Measurements from ENCODE around the gene GRK4.

The GRK4 gene

DNA sequence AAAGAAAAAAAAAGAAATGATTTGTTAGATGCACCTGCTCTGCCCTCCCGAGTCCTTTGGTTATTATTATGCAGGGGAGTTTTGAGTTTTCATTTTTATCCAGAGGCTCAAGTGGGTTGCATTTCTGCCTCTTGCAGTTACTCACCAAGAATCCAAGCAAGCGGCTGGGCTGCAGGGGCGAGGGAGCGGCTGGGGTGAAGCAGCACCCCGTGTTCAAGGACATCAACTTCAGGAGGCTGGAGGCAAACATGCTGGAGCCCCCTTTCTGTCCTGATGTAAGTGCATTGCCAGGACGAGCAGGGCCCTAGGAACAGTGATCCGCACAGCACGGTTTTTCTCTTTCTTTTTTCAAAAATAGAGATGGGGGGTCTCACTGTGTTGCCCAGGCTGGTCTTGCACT, 71.9 kb downstream of the GRK4 start:
- DNase-seq (ENCODE audit: insufficient read length, low spot score): no peak
- no peak for TF ChIP-seq SPI1 (IDR thresholded peaks at IDR 0.05; ENCODE audit: low read depth, low read length)
- TF ChIP-seq POU2F2 (IDR thresholded peaks at IDR 0.05; ENCODE audit: low read depth, low read length): no peak
- TF ChIP-seq POLR2AphosphoS5 (IDR thresholded peaks at IDR 0.05; ENCODE audit: low read depth, low read length): no peak
- no peak for TF ChIP-seq TAF1 (IDR thresholded peaks at IDR 0.05; ENCODE audit: low read depth, low read length)
- TF ChIP-seq POLR2A (IDR thresholded peaks at IDR 0.05; ENCODE audit: low read depth, low read length): no peak
- TF ChIP-seq PAX5 (IDR thresholded peaks at IDR 0.05; ENCODE audit: insufficient read depth, low read length, severe bottlenecking): no peak
- no peak for FAIRE-seq

DNA sequence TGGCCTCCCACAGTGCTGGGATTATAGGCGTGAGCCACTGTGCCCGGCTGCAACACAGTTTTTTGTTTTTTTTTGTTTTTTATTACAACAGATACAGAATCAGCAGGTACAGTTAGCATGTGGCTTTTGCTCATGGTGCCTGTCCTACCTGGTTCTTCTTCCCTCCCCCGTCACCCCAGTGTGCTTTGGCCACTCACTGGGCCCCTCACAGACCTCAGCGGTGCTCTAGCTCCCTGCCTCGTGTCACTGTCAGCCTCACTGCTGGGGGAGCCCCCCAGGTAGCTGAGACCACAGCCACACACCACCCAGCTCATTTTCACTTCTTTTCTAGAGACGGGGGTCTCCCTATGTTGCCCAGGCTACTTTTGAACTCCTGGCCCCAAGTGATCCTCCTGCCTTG, 72.3 kb downstream of the GRK4 start:
- FAIRE-seq (peak; percentile 9), DNase-seq (ENCODE audit: insufficient read length, low spot score) (no peak)
- TF ChIP-seq SPI1 (IDR thresholded peaks at IDR 0.05; ENCODE audit: low read depth, low read length): no peak
- TF ChIP-seq POU2F2 (IDR thresholded peaks at IDR 0.05; ENCODE audit: low read depth, low read length): no peak
- no peak for TF ChIP-seq TAF1 (IDR thresholded peaks at IDR 0.05; ENCODE audit: low read depth, low read length)
- no peak for TF ChIP-seq POLR2A (IDR thresholded peaks at IDR 0.05; ENCODE audit: low read depth, low read length)
- TF ChIP-seq PAX5 (IDR thresholded peaks at IDR 0.05; ENCODE audit: insufficient read depth, low read length, severe bottlenecking): no peak
- TF ChIP-seq POLR2AphosphoS5 (IDR thresholded peaks at IDR 0.05; ENCODE audit: low read depth, low read length): no peak

DNA sequence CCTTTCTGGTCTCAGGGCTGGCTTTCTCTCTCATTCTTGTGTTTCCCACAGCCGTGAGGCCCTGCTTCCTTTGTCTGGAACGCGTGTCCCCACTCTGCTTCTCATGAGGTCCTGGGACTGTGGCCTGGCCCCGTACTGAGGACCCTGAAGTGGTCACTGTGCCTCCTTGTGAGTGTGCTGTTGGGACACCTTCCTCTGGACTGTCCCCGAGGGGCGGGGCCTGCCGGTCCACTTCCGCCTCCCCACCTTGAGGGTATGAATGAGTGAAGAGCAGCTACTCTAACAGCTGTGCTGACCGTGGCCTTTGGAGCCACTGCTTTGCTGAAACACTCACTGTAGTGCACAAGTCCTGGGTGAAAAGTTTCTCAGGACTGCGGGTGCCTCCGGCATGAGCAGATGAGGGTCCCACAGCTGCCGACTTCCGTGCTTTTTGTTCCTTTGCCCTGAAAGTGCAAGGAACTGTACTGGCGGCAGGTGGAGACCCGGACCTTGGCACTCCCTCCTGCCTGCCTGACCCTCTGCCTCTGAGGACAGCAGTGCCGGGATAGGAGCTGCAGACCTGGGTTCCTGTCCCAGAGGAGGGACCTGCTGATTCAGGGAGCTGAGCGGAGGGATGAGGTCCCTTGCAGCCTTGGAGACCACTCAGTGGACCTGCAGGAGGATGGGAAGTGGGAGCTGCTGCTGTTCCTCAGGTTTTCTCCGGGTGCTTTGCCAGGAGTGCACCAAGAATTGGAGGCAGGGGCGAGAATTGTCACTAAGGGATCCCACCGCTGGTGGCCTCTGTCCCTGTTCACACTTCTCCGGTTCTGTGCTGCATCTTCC, 73.0 kb downstream of the GRK4 start:
- TF ChIP-seq POLR2AphosphoS5 (IDR thresholded peaks at IDR 0.05; ENCODE audit: low read depth, low read length): no peak
- no peak for TF ChIP-seq POLR2A (IDR thresholded peaks at IDR 0.05; ENCODE audit: low read depth, low read length)
- TF ChIP-seq TAF1 (IDR thresholded peaks at IDR 0.05; ENCODE audit: low read depth, low read length): no peak
- FAIRE-seq: peak; percentile 5
- no peak for DNase-seq (ENCODE audit: insufficient read length, low spot score)

DNA sequence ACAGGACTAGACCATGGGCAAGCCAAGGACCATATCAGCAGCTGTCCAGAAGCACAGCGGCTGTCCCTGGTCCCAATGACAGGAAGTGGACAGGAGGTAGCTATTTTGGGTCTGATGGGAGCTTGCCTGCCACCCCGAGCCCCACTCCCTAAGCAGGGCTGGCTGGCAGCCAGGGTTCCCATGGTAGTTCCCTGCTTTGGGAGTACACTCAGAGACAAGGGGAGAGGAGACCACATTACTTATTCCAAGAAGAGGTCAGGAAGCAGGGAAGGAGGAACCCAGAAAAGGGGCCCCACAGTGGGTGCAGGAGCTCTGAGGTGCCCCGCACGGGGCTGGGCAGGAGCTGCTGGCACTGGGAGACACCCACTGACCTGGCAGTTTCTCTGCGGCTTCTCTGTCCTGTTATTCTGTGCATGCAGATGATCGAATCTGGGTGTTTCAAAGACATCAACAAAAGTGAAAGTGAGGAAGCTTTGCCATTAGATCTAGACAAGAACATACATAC, 74.6 kb downstream of the GRK4 start:
- TF ChIP-seq POLR2A (IDR thresholded peaks at IDR 0.05; ENCODE audit: low read depth, low read length) (no peak), SPI1 (IDR thresholded peaks at IDR 0.05; ENCODE audit: low read depth, low read length) (no peak), POU2F2 (IDR thresholded peaks at IDR 0.05; ENCODE audit: low read depth, low read length) (no peak), TAF1 (IDR thresholded peaks at IDR 0.05; ENCODE audit: low read depth, low read length) (no peak), POLR2AphosphoS5 (IDR thresholded peaks at IDR 0.05; ENCODE audit: low read depth, low read length) (no peak)
- no peak for DNase-seq (ENCODE audit: insufficient read length, low spot score)
- FAIRE-seq: peak; percentile 85

GRCh38 chr4:3039706-3040366, 76.5 kb downstream of the GRK4 start:
- no peak for DNase-seq (ENCODE audit: insufficient read length, low spot score)
- no peak for FAIRE-seq
- TF ChIP-seq POLR2A (IDR thresholded peaks at IDR 0.05; ENCODE audit: low read depth, low read length) (no peak), TAF1 (IDR thresholded peaks at IDR 0.05; ENCODE audit: low read depth, low read length) (no peak), POU2F2 (IDR thresholded peaks at IDR 0.05; ENCODE audit: low read depth, low read length) (no peak), PAX5 (IDR thresholded peaks at IDR 0.05; ENCODE audit: insufficient read depth, low read length, severe bottlenecking) (no peak), POLR2AphosphoS5 (IDR thresholded peaks at IDR 0.05; ENCODE audit: low read depth, low read length) (no peak), SPI1 (IDR thresholded peaks at IDR 0.05; ENCODE audit: low read depth, low read length) (no peak)

DNA sequence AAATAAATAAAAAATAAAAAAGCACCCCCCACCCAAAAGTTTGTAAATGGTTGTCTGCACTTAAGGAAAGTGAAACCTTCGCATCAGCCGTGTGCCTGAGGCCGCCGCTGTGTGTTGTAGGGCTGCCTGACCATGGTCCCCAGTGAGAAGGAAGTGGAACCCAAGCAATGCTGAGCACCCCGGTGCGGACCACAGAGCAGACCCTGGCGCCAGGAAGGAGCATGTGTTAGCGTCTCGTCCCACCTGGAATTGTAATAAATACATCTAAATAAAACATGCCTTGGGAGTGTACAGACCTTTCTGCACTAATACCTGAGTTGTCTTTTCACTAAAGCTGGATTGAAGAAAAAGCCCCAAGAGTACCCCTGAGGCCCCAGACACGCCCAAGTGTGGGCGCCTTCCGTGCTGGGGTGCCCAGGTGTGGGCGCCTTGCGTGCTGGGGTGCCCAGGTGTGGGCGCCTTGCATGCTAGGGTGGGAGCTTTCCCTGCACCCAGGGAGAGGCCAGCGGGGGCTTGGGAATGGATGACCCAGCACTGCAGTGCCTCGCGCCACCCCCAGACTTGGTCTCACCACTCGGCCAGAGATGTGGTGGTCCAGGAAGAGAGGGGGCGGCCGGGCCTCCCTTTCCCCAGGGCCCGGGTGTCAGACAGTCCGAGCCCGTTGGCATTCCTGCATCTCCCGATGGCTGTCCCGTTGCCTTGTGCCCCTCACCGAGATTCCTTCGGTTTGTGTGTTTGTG, 77.3 kb downstream of the GRK4 start:
- peak; percentile 84 for TF ChIP-seq SPI1 (IDR thresholded peaks at IDR 0.05; ENCODE audit: low read depth, low read length)
- TF ChIP-seq PAX5 (IDR thresholded peaks at IDR 0.05; ENCODE audit: insufficient read depth, low read length, severe bottlenecking): no peak
- no peak; the same call in 1 of the 2 replicates for TF ChIP-seq POU2F2 (IDR thresholded peaks at IDR 0.05; ENCODE audit: low read depth, low read length)
- TF ChIP-seq TAF1 (IDR thresholded peaks at IDR 0.05; ENCODE audit: low read depth, low read length): no peak
- 0 out of 2 replicates have a peak, but pooled peaks have one; percentile 38 for TF ChIP-seq POLR2AphosphoS5 (IDR thresholded peaks at IDR 0.05; ENCODE audit: low read depth, low read length)
- TF ChIP-seq POLR2A (IDR thresholded peaks at IDR 0.05; ENCODE audit: low read depth, low read length): peak; percentile 58; the same call in 1 of the 2 replicates
- DNase-seq (ENCODE audit: insufficient read length, low spot score): no peak

DNA sequence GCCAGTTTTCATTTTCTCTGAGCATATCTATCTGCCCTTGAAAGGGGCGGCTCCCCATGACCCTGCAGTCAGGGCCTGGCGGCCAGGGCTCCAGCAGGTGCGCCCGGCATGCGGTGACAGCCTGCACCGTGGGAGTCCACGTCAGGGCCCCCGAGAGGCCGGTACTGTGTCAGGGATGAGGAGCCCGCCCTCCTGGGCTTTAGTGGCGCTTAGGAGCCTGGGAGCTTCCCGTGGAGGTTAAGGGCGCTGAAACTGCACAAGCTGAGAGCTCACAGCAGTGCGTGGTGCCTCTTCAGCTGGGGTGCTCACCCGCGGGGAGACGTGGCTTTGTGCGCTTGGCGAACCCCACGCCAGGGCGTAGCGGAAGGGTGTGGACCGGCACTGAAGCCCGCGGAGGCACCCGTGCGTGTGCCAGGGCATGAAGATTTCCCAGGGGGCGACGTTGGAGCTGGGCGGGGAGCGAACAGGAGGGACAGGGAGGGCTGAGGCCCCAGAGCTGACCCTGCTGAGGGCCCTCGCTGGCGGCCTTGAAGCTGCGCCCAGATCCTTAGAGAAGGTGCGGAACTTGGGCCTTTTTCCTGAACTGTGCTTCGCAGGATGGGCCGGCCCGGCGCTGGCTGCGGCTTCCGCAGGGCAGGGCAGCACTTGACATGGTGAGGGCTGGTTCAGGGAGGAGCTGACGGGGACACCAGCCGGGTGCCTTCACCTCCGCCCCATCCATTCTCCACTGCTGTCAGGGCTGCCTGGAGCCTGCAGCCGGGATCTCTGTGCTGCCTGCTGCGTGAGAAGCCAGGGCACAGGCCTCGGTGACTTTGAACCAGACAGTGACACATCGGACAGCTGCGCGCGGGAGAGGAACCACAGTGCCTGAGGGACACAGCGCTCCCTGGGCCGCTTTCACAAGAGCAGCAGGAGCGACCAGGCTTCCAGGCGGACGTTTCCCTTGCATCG, 78.1 kb downstream of the GRK4 start:
- DNase-seq (ENCODE audit: insufficient read length, low spot score) (no peak), FAIRE-seq (peak; percentile 94)
- TF ChIP-seq TAF1 (IDR thresholded peaks at IDR 0.05; ENCODE audit: low read depth, low read length) (no peak; the same call in none of the 2 replicates), SPI1 (IDR thresholded peaks at IDR 0.05; ENCODE audit: low read depth, low read length) (no peak), POLR2A (IDR thresholded peaks at IDR 0.05; ENCODE audit: low read depth, low read length) (peak; percentile 53)

More for the DNA sequence above, 77.3 kb downstream of the GRK4 start:
- peak; percentile 96 for FAIRE-seq

DNA sequence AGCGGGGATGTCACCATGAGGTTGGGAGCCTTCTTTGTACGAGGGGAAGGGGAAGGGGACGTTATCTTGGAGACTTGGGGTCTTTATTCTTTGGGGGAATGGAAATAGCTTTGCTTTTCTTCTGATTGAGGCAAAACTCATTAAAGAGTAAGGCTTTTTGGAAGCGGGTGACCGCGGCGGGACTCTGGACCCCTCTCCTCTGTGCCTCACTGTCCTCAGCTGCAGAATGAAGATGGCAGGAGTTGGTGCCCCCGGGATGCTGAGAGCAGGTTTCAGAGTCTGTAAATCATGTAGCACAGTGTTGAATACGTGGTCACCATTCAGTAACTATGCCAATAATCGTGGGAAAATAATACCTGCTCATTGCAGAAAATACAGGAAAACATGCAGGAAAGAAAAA, 78.9 kb downstream of the GRK4 start:
- peak; percentile 81 for FAIRE-seq
- TF ChIP-seq SPI1 (IDR thresholded peaks at IDR 0.05; ENCODE audit: low read depth, low read length) (no peak), POLR2A (IDR thresholded peaks at IDR 0.05; ENCODE audit: low read depth, low read length) (no peak), PAX5 (IDR thresholded peaks at IDR 0.05; ENCODE audit: insufficient read depth, low read length, severe bottlenecking) (no peak), POLR2AphosphoS5 (IDR thresholded peaks at IDR 0.05; ENCODE audit: low read depth, low read length) (no peak), TAF1 (IDR thresholded peaks at IDR 0.05; ENCODE audit: low read depth, low read length) (no peak), POU2F2 (IDR thresholded peaks at IDR 0.05; ENCODE audit: low read depth, low read length) (no peak)
- no peak for DNase-seq (ENCODE audit: insufficient read length, low spot score)
